Prostate gland (tissue), 2 donors: Measurements from ENCODE around the gene APLNR. TPM values are rescaled to one million over a fixed set of nuclear protein-coding genes. Genes with fewer than 3 reads are reported as not detected.
"Not testable (repeated sequence)": the region's sequence is repeated elsewhere in the genome, so short reads cannot be mapped to it uniquely, and the experiment has no call there.

Experiments
- DNase-seq: peaks from one replicate; pipeline ENCODE4 v3.0.0-alpha.2; 2019; ENCODE audit warnings: low spot score
- H3K27ac ChIP-seq, 2 donors: fragments of 200-600 bp; sonication (generic); 2 replicates each; pipeline ENCODE4 v1.5.1; 2017 to 2019
- H3K27me3 ChIP-seq: fragments of 200-600 bp; sonication (generic); replicated peaks from 2 replicates; pipeline ENCODE4 v1.5.1; 2019; ENCODE audit not compliant: insufficient read depth
- H3K36me3 ChIP-seq, 2 donors: fragments of 200-600 bp; sonication (generic); 1 replicate in 1 of 2; 2 replicates in 1 of 2; pipeline versions ENCODE4 v1.5.1 to v1.8.1; 2017 to 2019
- H3K4me1 ChIP-seq: fragments of 200-600 bp; sonication (generic); replicated peaks from 2 replicates; pipeline ENCODE4 v1.5.1; 2019
- H3K4me3 ChIP-seq, 2 donors: fragments of 200-600 bp; sonication (generic); 2 replicates each; pipeline ENCODE4 v1.5.1; 2017 to 2019
- H3K9me3 ChIP-seq: fragments of 200-600 bp; sonication (generic); 2 replicates; pipeline ENCODE4 v1.5.1; 2017
- POLR2A ChIP-seq: fragments of 450-650 bp; IDR thresholded peaks from one replicate; pipeline ENCODE4 v1.6.1; 2016; ENCODE audit warnings: antibody characterized with exemption, mild to moderate bottlenecking
- POLR2AphosphoS5 ChIP-seq: sonication (generic); formaldehyde crosslinking; IDR thresholded peaks from one replicate; pipeline ENCODE4 v1.6.1; 2017; ENCODE audit warnings: antibody characterized with exemption
- WGBS: methylation state at CpG from one replicate; pipeline ENCODE4 v1.1.5; 2018; 5-methylcytosine and 5-hydroxymethylcytosine counted together
- intact Hi-C: fragments of 100-400 bp; cut with DNase I; formaldehyde crosslinking; loops from one replicate; pipeline ENCODE4 v1.14.2; 2022
- total RNA-seq, 2 donors: library from RNA; depleted of rRNA; stranded (reverse); fragments of >200 nt; gene quantifications; one replicate each; pipeline ENCODE4 v1.1.0, GENCODE V29; 2016
- TF ChIP-seq, protein P1 (sequence below), 4 experiments: fragments of 200-600 bp in 2 of 4; fragments of 450-650 bp in 2 of 4; sonication (generic) in 2 of 4; IDR thresholded peaks; 1 replicate in 3 of 4; 2 replicates in 1 of 4; pipeline ENCODE4 v1.5.1; 2016 to 2019; ENCODE audit warnings: antibody characterized with exemption in 4 of 4, mild to moderate bottlenecking in 2 of 4, moderate library complexity in 2 of 4

APLNR gene
- total RNA-seq = 1 to 10 TPM in 1 of 2 donors, not detected in 1; 1.7 TPM

DNA sequence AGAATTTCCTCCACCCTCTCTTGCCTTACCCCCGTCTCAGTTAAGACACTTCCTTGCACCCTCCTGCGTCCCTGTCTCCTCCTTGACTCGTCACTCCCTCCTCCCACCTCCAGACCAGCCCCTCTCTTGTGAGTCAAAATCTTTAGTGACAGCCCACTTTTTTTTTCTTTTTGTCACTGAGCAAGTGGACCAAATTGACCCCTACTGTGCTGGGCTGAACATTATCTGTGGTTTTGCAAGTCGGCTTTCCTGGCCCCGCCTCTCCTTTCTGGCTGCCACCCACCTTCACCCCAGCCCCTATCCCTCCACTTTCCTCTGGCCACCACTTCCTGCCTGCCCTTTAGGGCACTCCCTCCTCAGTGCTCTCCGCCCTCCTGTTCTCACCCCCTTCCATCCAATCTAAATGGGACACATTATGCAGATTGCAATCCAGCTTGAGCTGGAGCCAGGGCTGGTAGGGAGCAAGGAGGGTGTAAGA, at the start of gene APLNR:
Gene APLNR (minus strand): TSS at position 47 of the 478 bp plus-strand sequence. CDS start 246 bp downstream, outside the sequence.
- intact Hi-C loops = no loop called here
- Histone ChIP-seq H3K4me1 (no peaks in the 10 kb centered on the region), H3K4me3 (no peak within 1 kb of the TSS), H3K27ac (no peak within 1 kb of the TSS), H3K9me3 (no peaks in the 10 kb centered on the region), H3K27me3 (peaks cover 7% of the 10 kb centered on the region), H3K36me3 (no peaks in the 10 kb centered on the region)
- 30% methylated on average over 6 of the region's 6 CpGs for WGBS
- DNase-seq = no peak
- TF ChIP-seq POLR2A (no peak), POLR2AphosphoS5 (no peak)
- TF ChIP-seq, protein P1, sequence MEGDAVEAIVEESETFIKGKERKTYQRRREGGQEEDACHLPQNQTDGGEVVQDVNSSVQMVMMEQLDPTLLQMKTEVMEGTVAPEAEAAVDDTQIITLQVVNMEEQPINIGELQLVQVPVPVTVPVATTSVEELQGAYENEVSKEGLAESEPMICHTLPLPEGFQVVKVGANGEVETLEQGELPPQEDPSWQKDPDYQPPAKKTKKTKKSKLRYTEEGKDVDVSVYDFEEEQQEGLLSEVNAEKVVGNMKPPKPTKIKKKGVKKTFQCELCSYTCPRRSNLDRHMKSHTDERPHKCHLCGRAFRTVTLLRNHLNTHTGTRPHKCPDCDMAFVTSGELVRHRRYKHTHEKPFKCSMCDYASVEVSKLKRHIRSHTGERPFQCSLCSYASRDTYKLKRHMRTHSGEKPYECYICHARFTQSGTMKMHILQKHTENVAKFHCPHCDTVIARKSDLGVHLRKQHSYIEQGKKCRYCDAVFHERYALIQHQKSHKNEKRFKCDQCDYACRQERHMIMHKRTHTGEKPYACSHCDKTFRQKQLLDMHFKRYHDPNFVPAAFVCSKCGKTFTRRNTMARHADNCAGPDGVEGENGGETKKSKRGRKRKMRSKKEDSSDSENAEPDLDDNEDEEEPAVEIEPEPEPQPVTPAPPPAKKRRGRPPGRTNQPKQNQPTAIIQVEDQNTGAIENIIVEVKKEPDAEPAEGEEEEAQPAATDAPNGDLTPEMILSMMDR (IDR thresholded peaks at IDR 0.05) = no peak

DNA sequence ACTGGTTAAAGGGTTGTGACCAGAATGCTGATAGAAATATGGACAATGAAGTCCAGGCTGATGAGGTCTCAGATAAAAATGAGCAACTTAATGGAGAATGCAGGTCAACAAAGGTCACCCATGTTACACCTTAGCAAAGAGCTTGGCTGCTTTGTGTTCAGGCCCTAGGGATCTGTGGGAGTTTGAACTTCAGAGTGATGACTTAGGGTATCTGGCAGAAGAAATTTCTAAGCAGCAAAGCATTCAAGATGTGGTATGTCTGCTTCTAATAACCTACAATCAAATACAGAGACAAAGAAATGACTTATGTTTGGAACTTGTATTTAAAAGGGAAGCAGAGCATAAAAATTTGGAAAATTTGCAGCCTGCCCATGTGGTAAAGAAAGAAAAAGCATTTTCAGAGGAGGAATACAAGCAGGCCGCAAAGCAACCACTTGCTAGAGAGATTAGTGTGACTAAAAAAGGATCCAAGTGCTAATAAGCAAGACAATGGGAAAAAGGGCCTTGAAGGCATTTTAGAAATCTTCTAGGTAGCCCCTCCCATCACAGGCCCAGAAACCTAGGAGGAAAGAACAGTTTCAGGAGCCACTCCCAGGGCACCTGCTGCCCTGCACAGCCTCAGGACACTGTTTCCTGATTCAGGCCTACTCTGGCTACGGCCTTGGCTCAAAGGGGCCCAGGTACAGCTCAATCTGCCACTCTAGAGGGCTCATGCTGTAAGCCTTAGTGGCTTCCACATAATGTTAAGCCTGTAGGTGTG, 46.4 kb upstream of the APLNR start:
- no peaks in the 10 kb centered on the region for H3K36me3 ChIP-seq
- H3K9me3 ChIP-seq = no peaks in the 10 kb centered on the region
- DNase-seq = no peak
- H3K4me3 ChIP-seq = no peak overlapping the region
- no peak overlapping the region for H3K27ac ChIP-seq
- intact Hi-C loops = no loop called here
- TF ChIP-seq, protein P1 (IDR thresholded peaks at IDR 0.05) = no peak
- TF ChIP-seq POLR2AphosphoS5 (no peak), POLR2A (no peak)
- H3K27me3 ChIP-seq = no peaks in the 10 kb centered on the region
- WGBS = 96% methylated on average over 2 of the region's 2 CpGs
- H3K4me1 ChIP-seq = no peaks in the 10 kb centered on the region

DNA sequence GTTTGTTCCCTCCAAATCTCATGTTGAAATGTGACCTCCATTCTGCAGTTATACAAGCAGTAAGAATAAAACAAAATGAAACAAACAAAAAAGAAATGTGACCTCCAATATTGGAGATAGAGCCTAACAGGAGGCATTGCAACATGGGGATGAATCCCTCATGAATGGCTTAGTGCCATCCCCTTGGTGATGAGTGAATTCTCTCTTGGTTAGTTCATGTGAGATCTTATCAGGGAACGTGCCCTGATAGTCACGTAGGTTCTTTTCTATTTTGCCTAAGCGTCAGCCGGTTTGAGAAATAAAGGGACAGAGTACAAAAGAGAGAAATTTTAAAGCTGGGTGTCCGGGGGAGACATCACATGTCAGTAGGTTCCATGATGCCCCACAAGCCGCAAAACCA, 44.5 kb upstream of the APLNR start:
- H3K4me1 ChIP-seq, intact Hi-C loops, H3K27ac ChIP-seq, H3K9me3 ChIP-seq, H3K4me3 ChIP-seq, DNase-seq, H3K27me3 ChIP-seq, H3K36me3 ChIP-seq: not testable (repeated sequence)
- WGBS = 78% methylated on average over 6 of the region's 6 CpGs

DNA sequence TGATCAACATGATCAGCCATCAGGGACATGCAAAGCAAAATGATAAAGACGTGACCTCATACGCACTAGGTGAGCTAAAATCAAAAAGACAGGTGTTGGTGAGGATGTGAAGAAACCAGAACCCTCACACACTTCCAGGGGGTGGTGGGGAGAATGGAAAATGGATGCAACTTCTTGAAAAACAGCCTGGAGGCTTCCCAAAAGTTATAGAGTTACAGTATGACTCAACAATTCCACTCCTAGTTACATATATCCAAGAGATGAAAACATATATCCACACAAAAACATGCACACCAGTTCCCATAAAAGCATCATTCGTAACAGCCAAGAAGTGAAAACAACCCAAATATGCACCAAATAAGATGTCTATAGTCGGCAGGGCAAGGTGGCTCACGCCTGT, 42.1 kb upstream of the APLNR start:
- no peaks in the 10 kb centered on the region for H3K27me3 ChIP-seq
- no peak overlapping the region for H3K4me3 ChIP-seq
- no peak for TF ChIP-seq POLR2AphosphoS5
- TF ChIP-seq, protein P1 (IDR thresholded peaks at IDR 0.05) = no peak
- no peak for TF ChIP-seq POLR2A
- 91% methylated on average over 5 of the region's 5 CpGs for WGBS
- no peaks in the 10 kb centered on the region for H3K4me1 ChIP-seq
- no peaks in the 10 kb centered on the region for H3K9me3 ChIP-seq
- no peak for DNase-seq
- H3K36me3 ChIP-seq = no peaks in the 10 kb centered on the region
- no peak overlapping the region for H3K27ac ChIP-seq
- intact Hi-C loops = no loop called here

DNA sequence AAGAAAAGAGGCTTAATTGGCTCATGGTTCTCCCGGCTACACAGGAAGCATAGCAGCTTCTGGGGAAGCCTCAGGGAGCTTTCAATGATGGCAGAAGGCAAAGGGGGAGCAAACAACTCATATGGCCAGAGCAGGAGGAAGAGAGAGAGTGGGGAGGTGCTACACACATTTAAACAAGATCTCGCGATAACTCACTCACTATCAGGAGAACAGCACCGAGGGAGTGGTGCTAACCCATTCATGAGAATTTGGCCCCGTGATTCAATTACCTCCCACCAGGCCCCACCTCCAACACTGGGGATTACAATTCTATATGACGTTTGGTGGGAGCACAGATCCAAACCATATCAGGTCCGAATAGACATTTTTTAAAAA, 41.7 kb upstream of the APLNR start:
- no peaks in the 10 kb centered on the region for H3K9me3 ChIP-seq
- no peak for TF ChIP-seq POLR2AphosphoS5
- no peaks in the 10 kb centered on the region for H3K36me3 ChIP-seq
- WGBS = 80% methylated on average over 7 of the region's 7 CpGs
- H3K27me3 ChIP-seq = no peaks in the 10 kb centered on the region
- H3K4me3 ChIP-seq = no peak overlapping the region
- H3K27ac ChIP-seq = no peak overlapping the region
- intact Hi-C loops = no loop called here
- H3K4me1 ChIP-seq = no peaks in the 10 kb centered on the region
- DNase-seq = no peak
